Measurements from ENCODE around the gene RC3H2.

DNA sequence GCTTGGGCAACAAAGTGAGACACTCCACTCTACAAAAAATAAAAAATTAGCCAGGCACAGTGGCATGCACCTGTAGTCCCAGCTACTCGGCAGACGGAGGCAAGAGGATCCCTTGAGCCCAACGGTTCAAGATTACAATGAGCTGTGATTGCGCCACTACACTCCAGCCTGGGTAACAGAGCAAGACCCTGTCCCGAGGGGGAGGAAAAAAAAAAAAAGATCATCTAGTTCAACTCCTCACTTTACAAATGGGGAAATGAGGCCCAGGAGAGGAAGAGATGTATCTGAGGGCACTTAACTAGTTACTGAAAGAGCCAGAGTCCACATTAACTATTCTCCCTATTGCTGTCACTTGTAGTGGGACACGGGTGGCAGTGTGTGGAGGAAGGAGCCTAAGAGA lies 90.6 kb downstream of the RC3H2 start:
- TF ChIP-seq, protein P1, sequence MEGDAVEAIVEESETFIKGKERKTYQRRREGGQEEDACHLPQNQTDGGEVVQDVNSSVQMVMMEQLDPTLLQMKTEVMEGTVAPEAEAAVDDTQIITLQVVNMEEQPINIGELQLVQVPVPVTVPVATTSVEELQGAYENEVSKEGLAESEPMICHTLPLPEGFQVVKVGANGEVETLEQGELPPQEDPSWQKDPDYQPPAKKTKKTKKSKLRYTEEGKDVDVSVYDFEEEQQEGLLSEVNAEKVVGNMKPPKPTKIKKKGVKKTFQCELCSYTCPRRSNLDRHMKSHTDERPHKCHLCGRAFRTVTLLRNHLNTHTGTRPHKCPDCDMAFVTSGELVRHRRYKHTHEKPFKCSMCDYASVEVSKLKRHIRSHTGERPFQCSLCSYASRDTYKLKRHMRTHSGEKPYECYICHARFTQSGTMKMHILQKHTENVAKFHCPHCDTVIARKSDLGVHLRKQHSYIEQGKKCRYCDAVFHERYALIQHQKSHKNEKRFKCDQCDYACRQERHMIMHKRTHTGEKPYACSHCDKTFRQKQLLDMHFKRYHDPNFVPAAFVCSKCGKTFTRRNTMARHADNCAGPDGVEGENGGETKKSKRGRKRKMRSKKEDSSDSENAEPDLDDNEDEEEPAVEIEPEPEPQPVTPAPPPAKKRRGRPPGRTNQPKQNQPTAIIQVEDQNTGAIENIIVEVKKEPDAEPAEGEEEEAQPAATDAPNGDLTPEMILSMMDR (IDR thresholded peaks at IDR 0.05): no peak
- no peak for TF ChIP-seq POLR2A (IDR thresholded peaks at IDR 0.05)

Data from uterus (tissue), 2 donors.